HPDE6-E6E7 (cell line): ENCODE data around the gene PNMA8A.

Experiments
- DNase-seq: peaks from one replicate; pipeline ENCODE4 v3.0.0; 2011; ENCODE audit warnings: missing footprints; ENCODE audit errors: extremely low spot score

The PNMA8A gene

GRCh38 chr19:46492841-46493235 lies 21.5 kb upstream of the PNMA8A start:
- no peak for DNase-seq

- no peak for DNase-seq
Observed at GRCh38 chr19:46491975-46492682, 20.8 kb upstream of the PNMA8A start.

GRCh38 chr19:46490774-46491173 lies 19.4 kb upstream of the PNMA8A start:
- no peak for DNase-seq

- DNase-seq = no peak
Observed at GRCh38 chr19:46489445-46490272, 18.3 kb upstream of the PNMA8A start.

GRCh38 chr19:46488551-46488950 lies 17.2 kb upstream of the PNMA8A start:
- DNase-seq = no peak

GRCh38 chr19:46487802-46488445 lies 16.6 kb upstream of the PNMA8A start:
- DNase-seq = peak; percentile 55

- DNase-seq = no peak
Observed at GRCh38 chr19:46487178-46487801, 15.9 kb upstream of the PNMA8A start.

- no peak for DNase-seq
Observed at GRCh38 chr19:46486358-46486757, 15.0 kb upstream of the PNMA8A start.

- DNase-seq = no peak
Observed at GRCh38 chr19:46484656-46485055, 13.3 kb upstream of the PNMA8A start.

- DNase-seq = no peak
Observed at GRCh38 chr19:46482631-46483030, 11.3 kb upstream of the PNMA8A start.

- DNase-seq = no peak
Observed at GRCh38 chr19:46481947-46482346, 10.6 kb upstream of the PNMA8A start.

GRCh38 chr19:46481223-46481848 lies 10.0 kb upstream of the PNMA8A start:
- DNase-seq = no peak

GRCh38 chr19:46480415-46480814 lies 9.1 kb upstream of the PNMA8A start:
- DNase-seq = no peak

- no peak for DNase-seq
Observed at GRCh38 chr19:46478356-46478986, 7.1 kb upstream of the PNMA8A start.

- no peak for DNase-seq
Observed at GRCh38 chr19:46475986-46476385, 4.6 kb upstream of the PNMA8A start.

- DNase-seq = no peak
Observed at GRCh38 chr19:46474211-46474610, 2.8 kb upstream of the PNMA8A start.

GRCh38 chr19:46472592-46472991 lies 1.2 kb upstream of the PNMA8A start:
- no peak for DNase-seq

- DNase-seq = no peak
Observed at GRCh38 chr19:46471811-46472543, 614 bp upstream of the PNMA8A start.

GRCh38 chr19:46470376-46470775 lies 987 bp downstream of the PNMA8A start:
- no peak for DNase-seq

GRCh38 chr19:46469541-46470185 lies 1.7 kb downstream of the PNMA8A start:
- DNase-seq = no peak
